Suprapubic skin (tissue), 4 donors: ENCODE data around the gene RCAN2. TPM values are rescaled to one million over a fixed set of nuclear protein-coding genes. Genes with fewer than 3 reads are reported as not detected.

Experiments used
- DNase-seq, 2 donors: peaks; one replicate each; pipeline ENCODE4 v3.0.0-alpha.2; 2019; ENCODE audit warnings: low spot score in 2 of 2
- H3K27ac ChIP-seq: fragments of 200-600 bp; sonication (generic); one replicate; pipeline ENCODE4 v1.5.1; 2019
- H3K27me3 ChIP-seq: fragments of 200-600 bp; sonication (generic); one replicate; pipeline ENCODE4 v1.5.1; 2019
- H3K36me3 ChIP-seq: fragments of 200-600 bp; sonication (generic); one replicate; pipeline ENCODE4 v1.5.1; 2019
- H3K4me1 ChIP-seq: fragments of 200-600 bp; sonication (generic); one replicate; pipeline ENCODE4 v1.5.1; 2019
- H3K4me3 ChIP-seq: fragments of 200-600 bp; sonication (generic); one replicate; pipeline ENCODE4 v1.5.1; 2019; ENCODE audit warnings: mild to moderate bottlenecking
- H3K9me3 ChIP-seq: fragments of 200-600 bp; sonication (generic); one replicate; pipeline ENCODE4 v1.5.1; 2019
- CTCF ChIP-seq, 2 donors: fragments of 200-600 bp in 1 of 2; fragments of 450-650 bp in 1 of 2; sonication (generic) in 1 of 2; IDR thresholded peaks; one replicate each; pipeline ENCODE4 v1.5.1; 2016 to 2019; ENCODE audit warnings: antibody characterized with exemption in 2 of 2, mild to moderate bottlenecking in 1 of 2, moderate library complexity in 1 of 2
- EP300 ChIP-seq: sonication (generic); formaldehyde crosslinking; IDR thresholded peaks from one replicate; pipeline ENCODE4 v1.6.1; 2017; ENCODE audit warnings: antibody characterized with exemption
- POLR2A ChIP-seq, 2 donors: fragments of 450-650 bp; IDR thresholded peaks; one replicate each; pipeline ENCODE4 v1.6.1; 2017; ENCODE audit warnings: antibody characterized with exemption in 2 of 2, mild to moderate bottlenecking in 2 of 2, moderate library complexity in 2 of 2
- POLR2AphosphoS5 ChIP-seq, 3 donors: sonication (generic); formaldehyde crosslinking; IDR thresholded peaks; one replicate each; pipeline ENCODE4 v1.6.1; 2017; ENCODE audit warnings: antibody characterized with exemption in 3 of 3
- WGBS: methylation state at CpG from one replicate; pipeline ENCODE4 v1.1.5; 2018; 5-methylcytosine and 5-hydroxymethylcytosine counted together
- total RNA-seq, 4 donors: library from RNA; depleted of rRNA; stranded (reverse); fragments of >200 nt; gene quantifications; one replicate each; pipeline ENCODE4 v1.1.0, GENCODE V29; 2016

The RCAN2 gene
- total RNA-seq, 4 donors from 2014 or later: 6.7 to 15.3 (median 13.8) TPM

- no peaks in the 10 kb centered on the region for H3K4me1 ChIP-seq
- no peaks in the 10 kb centered on the region for H3K36me3 ChIP-seq
- no peaks in the 10 kb centered on the region for H3K27me3 ChIP-seq
- 97% methylated on average over 28 of the region's 29 CpGs for WGBS
- TF ChIP-seq EP300 (no peak), POLR2AphosphoS5 (IDR thresholded peaks at IDR 0.05) (no peak), POLR2A (IDR thresholded peaks at IDR 0.05) (no peak), CTCF (IDR thresholded peaks at IDR 0.05) (no peak)
- H3K27ac ChIP-seq: no peak overlapping the region
- H3K9me3 ChIP-seq: no peaks in the 10 kb centered on the region
- DNase-seq: no peak
- H3K4me3 ChIP-seq: no peak overlapping the region
Observed at GRCh38 chr6:46204880-46205650, 286.2 kb downstream of the RCAN2 start.

- TF ChIP-seq EP300 (no peak), CTCF (IDR thresholded peaks at IDR 0.05) (no peak), POLR2A (IDR thresholded peaks at IDR 0.05) (no peak), POLR2AphosphoS5 (IDR thresholded peaks at IDR 0.05) (no peak)
- DNase-seq: no peak
- 63% methylated on average over 2 of the region's 2 CpGs for WGBS
- H3K27ac ChIP-seq: no peak overlapping the region
- no peaks in the 10 kb centered on the region for H3K9me3 ChIP-seq
- no peaks in the 10 kb centered on the region for H3K4me1 ChIP-seq
- H3K27me3 ChIP-seq: no peaks in the 10 kb centered on the region
- no peaks in the 10 kb centered on the region for H3K36me3 ChIP-seq
- H3K4me3 ChIP-seq: no peak overlapping the region
Observed at GRCh38 chr6:46203391-46204177, 287.7 kb downstream of the RCAN2 start.

GRCh38 chr6:46201702-46202101 is 289.5 kb downstream of the RCAN2 start:
- H3K36me3 ChIP-seq: no peaks in the 10 kb centered on the region
- no peaks in the 10 kb centered on the region for H3K9me3 ChIP-seq
- DNase-seq: no peak
- H3K27ac ChIP-seq: no peak overlapping the region
- H3K4me1 ChIP-seq: no peaks in the 10 kb centered on the region
- no peak overlapping the region for H3K4me3 ChIP-seq
- 75% methylated on average over 4 of the region's 4 CpGs for WGBS
- no peak for TF ChIP-seq EP300
- no peak for TF ChIP-seq POLR2A (IDR thresholded peaks at IDR 0.05)
- no peak for TF ChIP-seq POLR2AphosphoS5 (IDR thresholded peaks at IDR 0.05)
- TF ChIP-seq CTCF (IDR thresholded peaks at IDR 0.05): no peak
- no peaks in the 10 kb centered on the region for H3K27me3 ChIP-seq

- 61% methylated on average over 5 of the region's 5 CpGs for WGBS
- Histone ChIP-seq H3K4me1 (no peaks in the 10 kb centered on the region), H3K4me3 (no peak overlapping the region), H3K27me3 (no peaks in the 10 kb centered on the region), H3K27ac (no peak overlapping the region), H3K9me3 (no peaks in the 10 kb centered on the region), H3K36me3 (no peaks in the 10 kb centered on the region)
- TF ChIP-seq POLR2AphosphoS5 (IDR thresholded peaks at IDR 0.05): peak in 1 of 3 donors; percentile 38
- TF ChIP-seq EP300: no peak
- DNase-seq: no peak
Observed at GRCh38 chr6:46199387-46199786, 291.9 kb downstream of the RCAN2 start.

GRCh38 chr6:46191961-46192360 is 299.3 kb downstream of the RCAN2 start:
- Histone ChIP-seq H3K27me3 (no peaks in the 10 kb centered on the region), H3K9me3 (no peaks in the 10 kb centered on the region), H3K4me1 (no peaks in the 10 kb centered on the region), H3K36me3 (no peaks in the 10 kb centered on the region), H3K4me3 (no peak overlapping the region), H3K27ac (no peak overlapping the region)
- TF ChIP-seq POLR2A (IDR thresholded peaks at IDR 0.05) (no peak), EP300 (no peak), POLR2AphosphoS5 (IDR thresholded peaks at IDR 0.05) (no peak), CTCF (IDR thresholded peaks at IDR 0.05) (no peak)
- 73% methylated on average over 1 of the region's 1 CpG for WGBS
- DNase-seq: no peak
